H1 (cell line): ENCODE data around the gene DCLK1. TPM values are rescaled to one million over a fixed set of nuclear protein-coding genes. Genes with fewer than 3 reads are reported as not detected.

ENCODE experiments used
- ASH2L ChIP-seq: fragments of 200-600, 300-600 bp; sonication (generic); IDR thresholded peaks from one replicate; pipeline ENCODE4 v1.7.1; 2017; ENCODE audit warnings: low read length
- EP300 ChIP-seq, 2 experiments: IDR thresholded peaks; 1 replicate in 1 of 2; 2 replicates in 1 of 2; pipeline ENCODE4 v1.6.1; 2011 to 2012; ENCODE audit warnings: low read depth in 2 of 2, low read length in 2 of 2, mild to moderate bottlenecking in 2 of 2, borderline replicate concordance in 1 of 2, inconsistent platforms in 1 of 2, moderate library complexity in 1 of 2
- JUND ChIP-seq: IDR thresholded peaks from 2 replicates; pipeline ENCODE4 v1.6.1; 2011; ENCODE audit warnings: mild to moderate bottlenecking, improper control_type of control experiment, low read length
- polyA plus RNA-seq, 7 experiments: library from polyadenylated mRNA; depleted of rRNA in 3 of 7; stranded (reverse) in 5 of 7; unstranded in 2 of 7; fragments of >200 nt in 5 of 7; fragments of 200-250 nt in 2 of 7; gene quantifications; 1 replicate in 5 of 7; 2 replicates in 1 of 7; 4 replicates in 1 of 7; pipeline versions ENCODE4 v1.2.1 to v1.2.3, GENCODE V29; 2011 to 2013; ENCODE audit warnings: missing spikeins in 2 of 7, mixed read lengths in 2 of 7
- total RNA-seq: library from RNA; stranded (reverse); fragmentation: NEBNext Ultra II Directional; extraction: Animal tissue kit (Norgen Biotek cat#: 25700); gene quantifications from 2 replicates; pipeline ENCODE4 v1.2.1, GENCODE V29; 2021
- TF ChIP-seq, protein P1 (sequence below): IDR thresholded peaks from 2 replicates; pipeline ENCODE4 v1.6.1; 2011; ENCODE audit warnings: low read length, improper control_type of control experiment

The DCLK1 gene
- total and polyA plus RNA-seq, 2 of the 8 experiments (the other 6 are each of a cell fraction or from before 2014, with no cell fraction given), result 22.8 to 41.0 TPM

GRCh38 chr13:35977060-35977459 is 154.1 kb downstream of the DCLK1 start (continued):
- TF ChIP-seq, protein P1, sequence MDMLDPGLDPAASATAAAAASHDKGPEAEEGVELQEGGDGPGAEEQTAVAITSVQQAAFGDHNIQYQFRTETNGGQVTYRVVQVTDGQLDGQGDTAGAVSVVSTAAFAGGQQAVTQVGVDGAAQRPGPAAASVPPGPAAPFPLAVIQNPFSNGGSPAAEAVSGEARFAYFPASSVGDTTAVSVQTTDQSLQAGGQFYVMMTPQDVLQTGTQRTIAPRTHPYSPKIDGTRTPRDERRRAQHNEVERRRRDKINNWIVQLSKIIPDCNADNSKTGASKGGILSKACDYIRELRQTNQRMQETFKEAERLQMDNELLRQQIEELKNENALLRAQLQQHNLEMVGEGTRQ, result no peak
- TF ChIP-seq ASH2L, result no peak
- no peak for TF ChIP-seq EP300 (IDR thresholded peaks at IDR 0.05; ENCODE audit: borderline replicate concordance in 1 of 2, low read depth in 2 of 2, low read length in 2 of 2)
- no peak for TF ChIP-seq JUND
